ENCODE data around the gene APOL1. TPM values are rescaled to one million over a fixed set of nuclear protein-coding genes. Genes with fewer than 3 reads are reported as not detected.

The APOL1 gene
- polyA plus RNA-seq, 1 donor from 2014 or later: not detected

DNA sequence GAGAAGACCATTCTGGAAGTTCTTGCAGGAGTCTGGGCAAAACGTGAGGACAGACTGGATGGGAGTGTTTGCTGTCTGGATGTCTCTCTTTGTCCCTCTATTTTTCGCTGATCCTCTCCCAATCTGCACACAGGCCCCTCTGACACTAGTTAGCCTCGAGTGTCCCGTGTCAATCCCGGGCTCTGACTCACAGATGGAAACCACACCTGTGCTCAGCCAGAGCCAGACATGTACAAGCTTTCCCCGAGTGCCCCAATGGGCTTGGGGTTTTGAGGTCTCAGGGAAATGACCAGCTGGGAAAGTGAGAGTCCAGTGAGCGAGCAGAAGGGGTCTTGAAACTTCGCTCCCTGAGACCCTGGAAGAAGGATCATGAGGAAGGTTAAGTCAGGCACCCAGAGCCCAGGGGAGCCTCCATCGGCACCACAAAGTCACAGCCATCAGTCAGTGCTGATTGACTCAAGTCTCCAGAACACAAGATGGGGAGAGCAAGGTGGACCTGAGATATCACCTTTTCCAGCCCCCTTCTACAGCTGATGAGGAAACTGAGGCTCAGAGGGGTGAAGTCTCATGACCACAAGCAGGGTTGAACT is 27.5 kb upstream of the APOL1 start:
- no peaks in the 10 kb centered on the region for H3K36me3 ChIP-seq (ENCODE audit: insufficient read depth, low read length)
- no peak overlapping the region for H3K9ac ChIP-seq (ENCODE audit: low read length)
- H3K9me3 ChIP-seq (ENCODE audit: low read length): no peaks in the 10 kb centered on the region
- H3K27me3 ChIP-seq (ENCODE audit: insufficient read depth, low read depth, low read length): no peaks in the 10 kb centered on the region
- H3K79me2 ChIP-seq (replicated peaks; ENCODE audit: insufficient read depth, low read length): no peaks in the 10 kb centered on the region
- H4K20me1 ChIP-seq (ENCODE audit: insufficient read depth): no peaks in the 10 kb centered on the region
- no peak overlapping the region for H3K4me2 ChIP-seq (ENCODE audit: low read length)
- no peaks in the 10 kb centered on the region for H3F3A ChIP-seq (ENCODE audit: insufficient read depth, low read length, poor library complexity, severe bottlenecking)
- H3K9me2 ChIP-seq (ENCODE audit: insufficient read depth, low read length): no peaks in the 10 kb centered on the region
- H3K4me3 ChIP-seq (ENCODE audit: low read length): no peak overlapping the region
- no peak overlapping the region for H2AFZ ChIP-seq (ENCODE audit: low read depth, low read length)
- TF ChIP-seq POLR2AphosphoS5 (IDR thresholded peaks at IDR 0.05) (no peak), EZH2 (IDR thresholded peaks at IDR 0.05; ENCODE audit: borderline replicate concordance, insufficient read depth, low read length, poor library complexity, severe bottlenecking) (no peak), CTCF (IDR thresholded peaks at IDR 0.05; ENCODE audit: poor library complexity, severe bottlenecking) (no peak), RAD21 (conservative IDR thresholded peaks at IDR 0.05) (no peak), EP300 (conservative IDR thresholded peaks at IDR 0.05; ENCODE audit: poor library complexity, severe bottlenecking) (no peak)
- H3K27ac ChIP-seq (ENCODE audit: low read length): no peak overlapping the region

- H3K27me3 ChIP-seq (ENCODE audit: insufficient read depth, low read depth, low read length): no peaks in the 10 kb centered on the region
- H3K4me2 ChIP-seq (ENCODE audit: low read length): no peak overlapping the region
- no peaks in the 10 kb centered on the region for H4K20me1 ChIP-seq (ENCODE audit: insufficient read depth)
Observed at GRCh38 chr22:36226189-36226588, 26.7 kb upstream of the APOL1 start.

More at GRCh38 chr22:36226189-36226588, 26.7 kb upstream of the APOL1 start:
- Histone ChIP-seq H3K4me3 (ENCODE audit: low read length) (no peak overlapping the region), H3K9me2 (ENCODE audit: insufficient read depth, low read length) (no peaks in the 10 kb centered on the region), H3F3A (ENCODE audit: insufficient read depth, low read length, poor library complexity, severe bottlenecking) (no peaks in the 10 kb centered on the region), H3K36me3 (ENCODE audit: insufficient read depth, low read length) (no peaks in the 10 kb centered on the region), H3K9ac (ENCODE audit: low read length) (no peak overlapping the region), H3K27ac (ENCODE audit: low read length) (no peak overlapping the region), H3K79me2 (replicated peaks; ENCODE audit: insufficient read depth, low read length) (no peaks in the 10 kb centered on the region), H3K9me3 (ENCODE audit: low read length) (no peaks in the 10 kb centered on the region), H2AFZ (ENCODE audit: low read depth, low read length) (no peak overlapping the region)
- TF ChIP-seq SMC3 (conservative IDR thresholded peaks at IDR 0.05; ENCODE audit: poor library complexity) (no peak), EP300 (conservative IDR thresholded peaks at IDR 0.05; ENCODE audit: poor library complexity, severe bottlenecking) (no peak), RAD21 (conservative IDR thresholded peaks at IDR 0.05) (no peak), CTCF (IDR thresholded peaks at IDR 0.05; ENCODE audit: poor library complexity, severe bottlenecking) (no peak), POLR2AphosphoS5 (IDR thresholded peaks at IDR 0.05) (no peak), TAF1 (IDR thresholded peaks at IDR 0.05; ENCODE audit: low read depth) (no peak), MXI1 (conservative IDR thresholded peaks at IDR 0.05; ENCODE audit: poor library complexity, severe bottlenecking) (no peak), EZH2 (IDR thresholded peaks at IDR 0.05; ENCODE audit: borderline replicate concordance, insufficient read depth, low read length, poor library complexity, severe bottlenecking) (no peak)
- TF ChIP-seq, protein P1, sequence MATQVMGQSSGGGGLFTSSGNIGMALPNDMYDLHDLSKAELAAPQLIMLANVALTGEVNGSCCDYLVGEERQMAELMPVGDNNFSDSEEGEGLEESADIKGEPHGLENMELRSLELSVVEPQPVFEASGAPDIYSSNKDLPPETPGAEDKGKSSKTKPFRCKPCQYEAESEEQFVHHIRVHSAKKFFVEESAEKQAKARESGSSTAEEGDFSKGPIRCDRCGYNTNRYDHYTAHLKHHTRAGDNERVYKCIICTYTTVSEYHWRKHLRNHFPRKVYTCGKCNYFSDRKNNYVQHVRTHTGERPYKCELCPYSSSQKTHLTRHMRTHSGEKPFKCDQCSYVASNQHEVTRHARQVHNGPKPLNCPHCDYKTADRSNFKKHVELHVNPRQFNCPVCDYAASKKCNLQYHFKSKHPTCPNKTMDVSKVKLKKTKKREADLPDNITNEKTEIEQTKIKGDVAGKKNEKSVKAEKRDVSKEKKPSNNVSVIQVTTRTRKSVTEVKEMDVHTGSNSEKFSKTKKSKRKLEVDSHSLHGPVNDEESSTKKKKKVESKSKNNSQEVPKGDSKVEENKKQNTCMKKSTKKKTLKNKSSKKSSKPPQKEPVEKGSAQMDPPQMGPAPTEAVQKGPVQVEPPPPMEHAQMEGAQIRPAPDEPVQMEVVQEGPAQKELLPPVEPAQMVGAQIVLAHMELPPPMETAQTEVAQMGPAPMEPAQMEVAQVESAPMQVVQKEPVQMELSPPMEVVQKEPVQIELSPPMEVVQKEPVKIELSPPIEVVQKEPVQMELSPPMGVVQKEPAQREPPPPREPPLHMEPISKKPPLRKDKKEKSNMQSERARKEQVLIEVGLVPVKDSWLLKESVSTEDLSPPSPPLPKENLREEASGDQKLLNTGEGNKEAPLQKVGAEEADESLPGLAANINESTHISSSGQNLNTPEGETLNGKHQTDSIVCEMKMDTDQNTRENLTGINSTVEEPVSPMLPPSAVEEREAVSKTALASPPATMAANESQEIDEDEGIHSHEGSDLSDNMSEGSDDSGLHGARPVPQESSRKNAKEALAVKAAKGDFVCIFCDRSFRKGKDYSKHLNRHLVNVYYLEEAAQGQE (IDR thresholded peaks at IDR 0.05; ENCODE audit: borderline replicate concordance): no peak
